ENCODE results near the gene PSME3IP1.
A peak's percentile ranks its signal among the peaks of the same experiment; 100 is the strongest.

Gene PSME3IP1

DNA sequence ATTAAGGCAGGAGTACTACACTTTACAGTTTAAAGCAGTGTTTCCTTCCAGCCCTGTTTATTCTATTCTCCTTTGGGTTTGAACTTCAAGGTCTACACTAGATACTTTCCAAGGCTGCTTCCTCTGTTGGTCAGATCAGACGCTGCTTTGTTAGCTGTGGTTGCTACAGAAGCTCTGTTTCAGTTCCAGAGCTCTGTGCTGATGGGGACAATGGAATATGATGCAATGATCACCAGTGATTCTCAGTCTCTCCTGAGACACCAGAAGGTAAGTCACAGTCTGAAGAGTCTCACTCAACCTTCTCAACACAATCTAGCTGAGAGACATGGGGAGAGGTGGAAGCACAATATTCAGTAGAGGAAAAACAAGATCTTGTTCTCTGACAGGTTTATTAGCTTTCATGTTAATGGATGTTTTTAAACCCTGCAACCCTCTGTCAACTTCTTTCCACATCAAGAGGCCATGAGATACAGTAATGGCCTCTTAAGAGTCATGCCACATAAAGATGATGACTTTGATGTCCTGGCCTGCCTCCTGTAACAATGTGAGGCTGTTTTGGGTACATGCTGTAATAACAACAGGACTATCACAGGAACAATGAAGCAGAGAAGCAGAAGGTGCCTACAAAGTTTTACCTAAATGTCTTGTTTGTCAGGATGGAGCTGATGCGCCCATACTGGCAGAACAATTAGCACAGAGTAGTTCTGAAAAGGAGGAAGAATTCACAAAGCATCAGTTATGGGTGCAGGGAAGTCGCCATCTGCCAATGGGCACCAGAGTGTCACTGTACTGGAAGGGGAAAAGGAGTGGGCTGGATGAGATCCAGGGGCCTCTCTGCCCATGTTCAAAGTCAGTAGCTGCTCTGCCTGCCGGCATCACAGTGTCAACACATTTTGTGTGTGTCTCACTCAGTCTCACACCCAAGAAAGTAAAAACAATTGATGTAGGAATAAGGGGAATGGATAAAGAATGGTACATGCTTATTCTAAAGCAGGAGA is 33.4 kb downstream of the PSME3IP1 start:
- no peak overlapping the region for H3K4me3 Mint-ChIP-seq
- no peaks in the 10 kb centered on the region for H3K27me3 Mint-ChIP-seq (ENCODE audit: low read depth)
- TF ChIP-seq, protein P1, sequence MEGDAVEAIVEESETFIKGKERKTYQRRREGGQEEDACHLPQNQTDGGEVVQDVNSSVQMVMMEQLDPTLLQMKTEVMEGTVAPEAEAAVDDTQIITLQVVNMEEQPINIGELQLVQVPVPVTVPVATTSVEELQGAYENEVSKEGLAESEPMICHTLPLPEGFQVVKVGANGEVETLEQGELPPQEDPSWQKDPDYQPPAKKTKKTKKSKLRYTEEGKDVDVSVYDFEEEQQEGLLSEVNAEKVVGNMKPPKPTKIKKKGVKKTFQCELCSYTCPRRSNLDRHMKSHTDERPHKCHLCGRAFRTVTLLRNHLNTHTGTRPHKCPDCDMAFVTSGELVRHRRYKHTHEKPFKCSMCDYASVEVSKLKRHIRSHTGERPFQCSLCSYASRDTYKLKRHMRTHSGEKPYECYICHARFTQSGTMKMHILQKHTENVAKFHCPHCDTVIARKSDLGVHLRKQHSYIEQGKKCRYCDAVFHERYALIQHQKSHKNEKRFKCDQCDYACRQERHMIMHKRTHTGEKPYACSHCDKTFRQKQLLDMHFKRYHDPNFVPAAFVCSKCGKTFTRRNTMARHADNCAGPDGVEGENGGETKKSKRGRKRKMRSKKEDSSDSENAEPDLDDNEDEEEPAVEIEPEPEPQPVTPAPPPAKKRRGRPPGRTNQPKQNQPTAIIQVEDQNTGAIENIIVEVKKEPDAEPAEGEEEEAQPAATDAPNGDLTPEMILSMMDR (IDR thresholded peaks at IDR 0.05; ENCODE audit: unreplicated experiment in 3 of 3): no peak
- no peaks in the 10 kb centered on the region for H3K9me3 Mint-ChIP-seq
- peaks cover 54% of the 10 kb centered on the region for H3K36me3 Mint-ChIP-seq (ENCODE audit: low read depth)
- no peak overlapping the region for H3K27ac Mint-ChIP-seq
- H3K4me1 Mint-ChIP-seq: peaks cover 14% of the 10 kb centered on the region

DNA sequence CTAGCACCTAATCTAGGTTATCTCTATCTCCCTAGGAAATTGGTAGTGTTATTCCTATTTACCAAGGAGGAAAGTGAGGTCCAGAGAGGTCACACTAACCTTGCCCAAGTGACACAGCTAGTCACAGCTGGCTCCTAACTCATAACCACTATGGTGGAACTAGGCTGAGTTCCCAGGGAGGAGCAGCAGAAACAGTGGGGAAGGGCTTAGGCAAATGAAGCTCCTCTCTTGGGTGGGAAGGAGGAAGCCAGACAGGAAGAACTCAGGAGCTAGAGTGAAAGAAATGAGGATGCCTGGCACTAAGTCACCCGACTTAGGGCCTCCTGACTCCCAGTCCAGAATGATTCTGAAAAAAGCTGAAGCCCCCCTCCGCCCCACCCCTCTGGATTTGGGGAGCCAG is 34.5 kb downstream of the PSME3IP1 start:
- peaks cover 15% of the 10 kb centered on the region for H3K4me1 Mint-ChIP-seq
- H3K9me3 Mint-ChIP-seq: no peaks in the 10 kb centered on the region
- peak overlapping the region in 1 of 3 experiments; percentile 60 for H3K27ac Mint-ChIP-seq
- H3K4me3 Mint-ChIP-seq: no peak overlapping the region
- no peaks in the 10 kb centered on the region for H3K27me3 Mint-ChIP-seq (ENCODE audit: low read depth)
- TF ChIP-seq, protein P1 (IDR thresholded peaks at IDR 0.05; ENCODE audit: unreplicated experiment in 3 of 3): no peak
- H3K36me3 Mint-ChIP-seq (ENCODE audit: low read depth): peaks cover 43% of the 10 kb centered on the region

GRCh38 chr16:57150682-57151330 is 35.0 kb downstream of the PSME3IP1 start:
- no peak overlapping the region for H3K27ac Mint-ChIP-seq
- peaks cover 38% of the 10 kb centered on the region for H3K36me3 Mint-ChIP-seq (ENCODE audit: low read depth)
- TF ChIP-seq, protein P1 (IDR thresholded peaks at IDR 0.05; ENCODE audit: unreplicated experiment in 3 of 3): no peak
- H3K4me1 Mint-ChIP-seq: peaks cover 15% of the 10 kb centered on the region
- no peaks in the 10 kb centered on the region for H3K27me3 Mint-ChIP-seq (ENCODE audit: low read depth)
- no peaks in the 10 kb centered on the region for H3K9me3 Mint-ChIP-seq
- no peak overlapping the region for H3K4me3 Mint-ChIP-seq

GRCh38 chr16:57149391-57149790 is 36.4 kb downstream of the PSME3IP1 start:
- H3K36me3 Mint-ChIP-seq (ENCODE audit: low read depth): peaks cover 26% of the 10 kb centered on the region
- no peaks in the 10 kb centered on the region for H3K9me3 Mint-ChIP-seq
- peaks cover 20% of the 10 kb centered on the region for H3K4me1 Mint-ChIP-seq
- H3K27ac Mint-ChIP-seq: no peak overlapping the region
- TF ChIP-seq, protein P1 (IDR thresholded peaks at IDR 0.05; ENCODE audit: unreplicated experiment in 3 of 3): no peak
- H3K27me3 Mint-ChIP-seq (ENCODE audit: low read depth): no peaks in the 10 kb centered on the region
- H3K4me3 Mint-ChIP-seq: no peak overlapping the region

GRCh38 chr16:57148481-57148880 is 37.4 kb downstream of the PSME3IP1 start:
- Mint-ChIP-seq H3K27ac (peak overlapping the region; percentile 13 to 84 (median 81)), H3K4me1 (peaks cover 20% of the 10 kb centered on the region), H3K27me3 (ENCODE audit: low read depth) (no peaks in the 10 kb centered on the region), H3K9me3 (no peaks in the 10 kb centered on the region), H3K4me3 (peak overlapping the region in 1 of 3 experiments; percentile 36), H3K36me3 (ENCODE audit: low read depth) (peaks cover 17% of the 10 kb centered on the region)
- TF ChIP-seq, protein P1 (IDR thresholded peaks at IDR 0.05; ENCODE audit: unreplicated experiment in 3 of 3): no peak

Measured in nephron (organoid).